HCT116 (cell line): ENCODE measurements around the gene LRRN2. TPM values are rescaled to one million over a fixed set of nuclear protein-coding genes. Genes with fewer than 3 reads are reported as not detected.

ENCODE experiments used
- ATAC-seq: fragments of 200-7000 bp; cut with Tn5 transposase; 2 replicates; pipeline ENCODE4 v1.9.1; 2020; ENCODE audit warnings: mild to moderate bottlenecking, moderate library complexity
- BruUV-seq: library from RNA; stranded (reverse); fragments of 400-500 nt; replicated peaks from 2 replicates; lab custom pipeline; 2021; lab: Mats Ljungman, UMichigan
- CTCF ChIA-PET: fragments of 300-600 bp; sonication (Branson Sonifier 250); formaldehyde crosslinking; loops from one replicate; lab custom pipeline; 2021; ENCODE audit warnings: antibody characterized with exemption; lab: Charles Lee
- POLR2A ChIA-PET: fragments of 300-600, 350-600 bp; sonication (Branson Sonifier 250); formaldehyde crosslinking; loops from one replicate; lab custom pipeline; 2021; ENCODE audit warnings: antibody characterized with exemption; lab: Charles Lee
- RAD21 ChIA-PET, 2 experiments: fragments of 300-600 bp; sonication (Branson Sonifier 250); formaldehyde crosslinking; loops; one replicate each; lab custom pipeline; 2023; ENCODE audit warnings: low total read pairs in 2 of 2; ENCODE audit not compliant: uncharacterized antibody in 2 of 2, unreplicated experiment in 2 of 2, low non-redundant PET in 1 of 2; lab: Charles Lee
- DNase-seq: peaks from one replicate; pipeline ENCODE4 v3.0.0-alpha.2; 2010; ENCODE audit warnings: low read depth, low spot score
- H2AFZ ChIP-seq: fragments of 200-600 bp; shearing (Covaris generic), sonication (generic); 2 replicates; pipeline ENCODE4 v1.6.1; 2017; ENCODE audit warnings: low read depth, mixed run types, mixed read lengths, antibody characterized with exemption, low read length; ENCODE audit not compliant: poor library complexity, severe bottlenecking
- H3K27ac ChIP-seq: 2 replicates; pipeline ENCODE4 v1.5.1; 2012; ENCODE audit warnings: low read depth, low read length
- H3K27me3 ChIP-seq: fragments of 200-600 bp; sonication (generic); 2 replicates; pipeline ENCODE4 v1.6.1; 2016; ENCODE audit warnings: mixed run types, low read length, mixed read lengths; ENCODE audit not compliant: insufficient read depth
- H3K36me3 ChIP-seq, 2 experiments: fragments of 200-500 bp in 1 of 2; fragments of 200-600 bp in 1 of 2; sonication (Bioruptor generic) in 1 of 2; sonication (generic) in 1 of 2; 2 replicates each; pipeline versions ENCODE4 v1.5.1 to v1.6.1; 2014 to 2016; ENCODE audit warnings: low read length in 2 of 2, inconsistent platforms in 1 of 2, mixed read lengths in 1 of 2, mixed run types in 1 of 2; ENCODE audit not compliant: insufficient read depth in 2 of 2, control insufficient read depth in 1 of 2
- H3K4me1 ChIP-seq, 2 experiments: fragments of 200-600 bp in 1 of 2; sonication (generic) in 1 of 2; 2 replicates each; pipeline versions ENCODE4 v1.5.1 to v1.6.1; 2012 to 2017; ENCODE audit warnings: low read length in 2 of 2, inconsistent platforms in 1 of 2, mild to moderate bottlenecking in 1 of 2, mixed read lengths in 1 of 2, mixed run types in 1 of 2, moderate library complexity in 1 of 2; ENCODE audit not compliant: insufficient read depth in 2 of 2, control insufficient read depth in 1 of 2
- H3K4me2 ChIP-seq: fragments of 200-600 bp; sonication (generic); 2 replicates; pipeline ENCODE4 v1.6.1; 2017; ENCODE audit warnings: mixed run types, low read length, mixed read lengths
- H3K4me3 ChIP-seq, 2 experiments: fragments of 200-600 bp in 1 of 2; sonication (generic) in 1 of 2; replicated peaks in 1 of 2; 2 replicates each; pipeline ENCODE4 v1.5.1; 2011 to 2016; ENCODE audit warnings: low read length in 2 of 2, control low read depth in 1 of 2, low read depth in 1 of 2, mild to moderate bottlenecking in 1 of 2, mixed read lengths in 1 of 2, mixed run types in 1 of 2
- H3K79me2 ChIP-seq: fragments of 200-600 bp; sonication (generic); 2 replicates; pipeline ENCODE4 v1.6.1; 2017; ENCODE audit warnings: mild to moderate bottlenecking, mixed run types, low read length, moderate library complexity, mixed read lengths; ENCODE audit not compliant: insufficient read depth
- H3K9ac ChIP-seq: fragments of 200-600 bp; sonication (generic); 2 replicates; pipeline ENCODE4 v1.6.1; 2016; ENCODE audit warnings: low read length, mixed read lengths
- H3K9me2 ChIP-seq: fragments of 200-600 bp; sonication (generic), shearing (Covaris generic); 2 replicates; pipeline ENCODE4 v1.6.1; 2017; ENCODE audit warnings: mixed run types, mild to moderate bottlenecking, moderate library complexity; ENCODE audit not compliant: insufficient read depth
- H3K9me3 ChIP-seq, 2 experiments: fragments of 200-500 bp in 1 of 2; fragments of 200-600 bp in 1 of 2; sonication (Bioruptor generic) in 1 of 2; sonication (generic) in 1 of 2; 2 replicates each; pipeline ENCODE4 v1.6.1; 2014 to 2017; ENCODE audit warnings: low read length in 2 of 2, mixed read lengths in 2 of 2, inconsistent platforms in 1 of 2, low read depth in 1 of 2, mild to moderate bottlenecking in 1 of 2, mixed run types in 1 of 2, moderate library complexity in 1 of 2; ENCODE audit not compliant: control insufficient read depth in 1 of 2, insufficient read depth in 1 of 2
- H4K20me1 ChIP-seq: fragments of 200-600 bp; sonication (generic), shearing (Covaris generic); 2 replicates; pipeline ENCODE4 v1.6.1; 2017; ENCODE audit warnings: mixed run types, mild to moderate bottlenecking, moderate library complexity; ENCODE audit not compliant: insufficient read depth
- CBX3 ChIP-seq: IDR thresholded peaks from 2 replicates; pipeline ENCODE4 v1.6.1; 2012; ENCODE audit warnings: low read depth
- EGR1 ChIP-seq: IDR thresholded peaks from 2 replicates; pipeline ENCODE4 v1.6.1; 2012; ENCODE audit warnings: low read depth
- ELF1 ChIP-seq: IDR thresholded peaks from 2 replicates; pipeline ENCODE4 v1.6.1; 2012; ENCODE audit warnings: low read depth, borderline replicate concordance
- FOSL1 ChIP-seq: IDR thresholded peaks from 2 replicates; pipeline ENCODE4 v1.6.1; 2012; ENCODE audit warnings: low read depth
- POLR2A ChIP-seq: IDR thresholded peaks from 2 replicates; pipeline ENCODE4 v1.7.0; 2011; ENCODE audit warnings: borderline replicate concordance; ENCODE audit not compliant: insufficient read depth, insufficient read length; ENCODE audit errors: extremely low read depth
- POLR2AphosphoS5 ChIP-seq: IDR thresholded peaks from 2 replicates; pipeline ENCODE4 v1.6.1; 2011; ENCODE audit warnings: mild to moderate bottlenecking, low read depth, low read length, moderate library complexity
- TCF7L2 ChIP-seq: IDR thresholded peaks from 2 replicates; pipeline ENCODE4 v1.7.0; 2011; ENCODE audit warnings: borderline replicate concordance, inconsistent platforms; ENCODE audit not compliant: insufficient read depth, insufficient read length; ENCODE audit errors: extremely low read depth
- YY1 ChIP-seq: IDR thresholded peaks from 2 replicates; pipeline ENCODE4 v1.6.1; 2011; ENCODE audit warnings: low read length, low read depth, moderate library complexity, mild to moderate bottlenecking; ENCODE audit not compliant: insufficient replicate concordance; ENCODE audit errors: extremely low read depth
- ZFX ChIP-seq: fragments of 450-650 bp; IDR thresholded peaks from 2 replicates; pipeline ENCODE4 v1.6.1; 2017
- intact Hi-C: fragments of 100-400 bp; cut with micrococcal nuclease; formaldehyde crosslinking; loops from 2 replicates; pipeline ENCODE4 v1.10.0; 2022
- total RNA-seq: library from RNA; stranded (reverse); gene quantifications from one replicate; pipeline ENCODE4 v1.2.1, GENCODE V29; 2021; ENCODE audit not compliant: unreplicated experiment
- TF ChIP-seq, protein P1 (sequence below): IDR thresholded peaks from 2 replicates; pipeline ENCODE4 v1.6.1; 2012

Gene LRRN2
- total RNA-seq, 1 experiment from 2014 or later: 3.2 TPM

DNA sequence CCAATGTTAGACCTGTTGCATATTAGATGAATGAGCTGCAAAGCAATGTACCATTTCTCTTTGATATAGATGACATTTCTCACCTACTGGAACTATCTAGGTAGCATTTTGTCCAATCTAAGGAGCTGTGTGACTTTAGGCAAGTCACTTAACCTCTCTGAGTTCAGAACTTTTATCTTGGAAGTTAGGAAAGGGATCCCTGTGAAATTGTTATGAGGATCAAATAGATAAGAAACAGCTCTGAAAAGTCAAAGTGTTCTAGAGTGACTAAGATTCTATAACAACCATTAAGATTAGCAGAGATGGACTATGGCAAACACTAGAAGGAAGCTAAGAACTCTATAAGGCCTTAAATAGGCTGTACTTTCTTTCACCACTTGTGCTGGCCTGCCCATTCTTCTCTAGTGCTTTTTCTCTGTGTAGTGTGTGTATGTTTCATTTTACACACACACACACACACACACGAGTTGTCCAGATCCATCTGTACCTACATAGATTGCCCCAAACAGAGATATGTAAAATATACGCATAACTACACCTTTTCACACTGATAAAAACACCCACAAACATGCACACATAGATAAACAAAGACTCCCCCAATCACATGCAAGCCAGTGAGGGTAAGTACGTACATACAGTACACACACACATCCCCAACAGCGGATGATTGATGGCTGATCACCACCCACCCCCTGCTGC, 19.4 kb upstream of the LRRN2 start:
- CTCF ChIA-PET: interaction anchor here (1.0 kb wide), 1 partner anchor 59 kb away, joined by 3 read pairs; no protein-coding TSS in a partner anchor

DNA sequence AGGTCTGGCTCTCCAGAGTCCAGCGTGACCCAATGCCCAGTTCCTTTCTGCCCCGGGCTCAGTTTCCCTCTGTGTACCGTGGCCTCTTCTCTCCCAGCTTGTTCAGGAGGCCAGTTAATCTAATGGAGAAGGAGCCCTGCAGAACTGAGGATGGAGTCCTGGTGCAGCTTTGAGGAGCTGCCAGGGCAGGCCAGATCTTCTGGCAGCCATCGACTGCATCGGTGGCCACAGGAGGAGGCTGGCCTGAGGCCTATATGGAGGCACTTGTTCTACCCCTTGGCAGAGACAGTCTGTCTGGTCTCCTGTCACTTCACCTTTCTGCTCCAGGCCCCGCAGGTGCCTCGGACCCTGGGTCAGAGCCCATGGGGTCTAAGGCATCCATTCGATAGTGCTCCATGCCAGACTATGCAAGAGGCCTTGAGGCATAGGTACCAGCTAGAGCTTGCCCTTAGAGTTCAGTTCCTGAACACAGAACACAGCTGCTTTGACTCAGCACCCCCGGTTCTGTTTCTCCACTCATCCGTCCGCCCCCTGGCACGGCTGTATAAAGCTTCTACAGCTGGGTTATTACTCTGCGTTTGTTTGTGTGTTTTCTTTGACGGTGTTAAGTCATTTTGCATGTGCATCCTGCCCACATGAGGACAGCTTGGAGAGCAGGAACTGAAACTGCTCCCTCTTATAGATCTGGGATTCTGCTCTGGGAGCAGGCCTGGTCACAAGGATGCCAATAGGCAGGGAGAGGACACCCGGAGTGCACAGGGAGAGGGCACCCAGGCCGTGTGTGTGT, 18.5 kb upstream of the LRRN2 start:
- Histone ChIP-seq H3K79me2 (no peaks in the 10 kb centered on the region), H3K9ac (no peak overlapping the region), H3K9me2 (no peaks in the 10 kb centered on the region), H2AFZ (no peak overlapping the region), H3K36me3 (no peaks in the 10 kb centered on the region), H3K4me1 (peaks cover 4 to 12% of the 10 kb centered on the region in 2 experiments; a peak in 1 of 4 replicates), H4K20me1 (no peaks in the 10 kb centered on the region), H3K4me3 (no peak overlapping the region), H3K9me3 (no peaks in the 10 kb centered on the region), H3K4me2 (no peak overlapping the region), H3K27ac (no peak overlapping the region), H3K27me3 (no peaks in the 10 kb centered on the region)
- no peak for DNase-seq
- POLR2A ChIA-PET: no interaction called here
- TF ChIP-seq TCF7L2: no peak
- no peak for ATAC-seq
- intact Hi-C loops: no loop called here
- RAD21 ChIA-PET: no interaction called here
- CTCF ChIA-PET: interaction anchor here (1.0 kb wide), 1 partner anchor 59 kb away, joined by 3 read pairs; no protein-coding TSS in a partner anchor
- BruUV-seq: no TSS peak

More for the DNA sequence above, 19.4 kb upstream of the LRRN2 start:
- no peak overlapping the region for H3K27ac ChIP-seq
- peaks cover 4 to 14% of the 10 kb centered on the region in 2 experiments; a peak in 1 of 4 replicates for H3K4me1 ChIP-seq
- H2AFZ ChIP-seq: no peak overlapping the region
- no peaks in the 10 kb centered on the region for H3K9me3 ChIP-seq
- H3K4me2 ChIP-seq: no peak overlapping the region
- no peaks in the 10 kb centered on the region for H3K27me3 ChIP-seq
- H3K9ac ChIP-seq: no peak overlapping the region
- no peak overlapping the region for H3K4me3 ChIP-seq
- ATAC-seq: no peak
- TF ChIP-seq TCF7L2 (no peak), EGR1 (no peak), POLR2A (no peak), ZFX (no peak), CBX3 (no peak), FOSL1 (no peak), POLR2AphosphoS5 (no peak), ELF1 (no peak), YY1 (no peak)
- TF ChIP-seq, protein P1, sequence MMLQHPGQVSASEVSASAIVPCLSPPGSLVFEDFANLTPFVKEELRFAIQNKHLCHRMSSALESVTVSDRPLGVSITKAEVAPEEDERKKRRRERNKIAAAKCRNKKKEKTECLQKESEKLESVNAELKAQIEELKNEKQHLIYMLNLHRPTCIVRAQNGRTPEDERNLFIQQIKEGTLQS: no peak
- intact Hi-C loops: no loop called here
- ChIA-PET POLR2A (no interaction called here), RAD21 (no interaction called here)
- H3K9me2 ChIP-seq: no peaks in the 10 kb centered on the region
- DNase-seq: no peak
- BruUV-seq: no TSS peak
- H3K79me2 ChIP-seq: no peaks in the 10 kb centered on the region
- H3K36me3 ChIP-seq: no peaks in the 10 kb centered on the region
- no peaks in the 10 kb centered on the region for H4K20me1 ChIP-seq
